Myocyte (in vitro differentiated cells): Measurements from ENCODE around the gene NRG2. TPM values are rescaled to one million over a fixed set of nuclear protein-coding genes. Genes with fewer than 3 reads are reported as not detected.
A peak's percentile ranks its signal among the peaks of the same experiment; 100 is the strongest.

Experiments
- DNase-seq: peaks from one replicate; pipeline ENCODE4 v3.0.0-alpha.2; 2012; ENCODE audit warnings: low read depth
- total RNA-seq: library from RNA; depleted of rRNA; stranded (reverse); fragments of >200 nt; gene quantifications from 2 replicates; pipeline ENCODE4 v1.2.3, GENCODE V29; 2014

The NRG2 gene
- total RNA-seq, 1 donor from 2014 or later = not detected

DNA sequence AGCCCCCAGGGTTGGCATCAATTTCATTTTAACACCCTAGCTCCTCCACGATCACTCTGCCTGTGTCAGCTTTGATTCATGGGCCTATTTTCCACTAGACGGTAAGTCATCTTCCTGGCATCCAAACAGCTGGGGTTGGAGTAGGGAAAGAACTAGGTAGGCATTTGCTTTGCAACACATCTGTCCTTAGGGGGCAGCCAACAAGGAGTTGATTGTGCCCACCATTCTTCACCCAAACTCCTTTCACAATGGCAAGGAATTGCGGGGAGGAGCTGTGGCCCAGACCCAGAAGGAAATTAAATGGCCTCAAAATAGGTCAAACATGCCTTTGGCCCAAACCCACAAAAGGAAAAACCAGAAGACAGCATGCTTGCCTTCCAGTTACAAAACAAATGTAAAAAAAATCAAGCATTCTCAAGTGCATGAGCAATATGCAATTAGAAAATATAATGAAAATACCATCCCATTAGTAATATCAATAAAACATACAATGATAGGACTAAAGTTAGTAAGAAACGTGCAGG lies 71.8 kb downstream of the NRG2 start:
- DNase-seq = no peak

DNA sequence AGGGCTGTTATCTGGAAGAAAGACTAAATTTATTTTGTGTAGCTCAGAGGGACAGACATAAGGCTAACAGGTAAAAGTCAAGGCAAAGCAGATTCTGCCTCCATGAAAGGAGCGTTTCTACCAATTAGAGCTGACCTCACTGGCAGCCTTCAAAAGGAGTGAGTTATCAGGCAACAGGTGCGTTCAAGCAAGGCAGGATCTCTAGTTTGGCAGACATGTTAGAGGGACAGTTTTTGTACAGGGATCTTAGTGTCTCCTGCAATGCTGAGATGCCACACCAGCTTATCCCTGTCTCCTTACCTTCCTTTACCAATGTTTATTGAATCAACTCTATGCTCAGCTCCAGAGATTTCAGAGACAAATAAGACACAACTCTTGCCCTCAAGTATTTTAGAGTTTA lies 73.8 kb downstream of the NRG2 start:
- DNase-seq = peak; percentile 31

DNA sequence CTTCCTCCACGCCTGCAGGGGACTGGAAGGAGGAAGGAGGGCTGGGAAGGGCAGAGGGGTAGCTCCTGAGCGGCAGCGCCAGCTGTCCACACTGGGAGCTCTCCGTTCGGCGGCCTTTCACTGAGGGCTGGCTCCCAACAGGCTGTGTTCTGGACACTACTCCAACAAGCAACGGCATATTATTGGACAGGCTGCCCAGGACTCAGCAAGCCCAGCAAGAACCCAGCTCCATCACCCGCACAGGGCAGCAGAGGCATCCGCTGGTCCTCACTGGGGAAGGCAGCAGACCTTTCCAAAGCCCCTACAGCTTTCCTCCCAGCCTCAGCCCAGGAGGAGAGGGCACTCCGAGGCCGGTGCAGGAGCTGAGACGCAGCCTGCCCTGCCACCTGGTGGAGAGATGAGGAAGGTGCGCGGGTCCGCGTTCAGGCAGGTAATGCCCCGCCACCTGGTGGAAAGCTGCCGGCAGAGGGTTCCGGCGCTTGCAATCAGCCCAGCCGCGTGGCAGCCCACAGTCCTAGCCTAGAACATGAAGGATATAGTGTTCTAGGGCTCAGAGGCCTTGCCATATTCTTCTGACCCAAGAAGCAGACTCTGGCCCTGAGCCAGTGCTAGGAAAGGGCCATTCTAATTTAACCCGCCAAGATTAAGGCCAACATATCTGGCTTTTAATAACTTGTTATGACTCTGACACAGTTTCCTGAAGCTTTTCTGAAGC lies 74.4 kb downstream of the NRG2 start:
- DNase-seq = peak; percentile 75

DNA sequence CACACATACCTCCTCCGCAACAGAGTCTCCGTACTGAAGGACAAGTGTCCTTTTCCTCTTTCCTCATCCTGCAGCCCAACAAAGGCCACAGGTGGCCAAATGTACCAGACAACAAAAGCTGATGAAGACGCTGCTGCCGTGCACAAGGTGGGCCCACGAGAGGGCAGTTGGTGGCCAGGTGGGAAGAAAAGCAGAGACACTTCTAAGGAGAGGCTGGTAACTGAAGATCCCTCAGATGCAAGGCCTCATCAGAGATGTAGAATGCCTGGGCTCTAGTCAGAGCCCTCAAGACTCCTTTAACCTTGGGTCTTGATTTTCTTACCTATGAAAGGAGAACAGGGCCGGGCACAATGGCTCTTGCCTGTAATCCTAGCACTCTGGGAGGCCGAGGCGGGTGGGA lies 75.7 kb downstream of the NRG2 start:
- no peak for DNase-seq

DNA sequence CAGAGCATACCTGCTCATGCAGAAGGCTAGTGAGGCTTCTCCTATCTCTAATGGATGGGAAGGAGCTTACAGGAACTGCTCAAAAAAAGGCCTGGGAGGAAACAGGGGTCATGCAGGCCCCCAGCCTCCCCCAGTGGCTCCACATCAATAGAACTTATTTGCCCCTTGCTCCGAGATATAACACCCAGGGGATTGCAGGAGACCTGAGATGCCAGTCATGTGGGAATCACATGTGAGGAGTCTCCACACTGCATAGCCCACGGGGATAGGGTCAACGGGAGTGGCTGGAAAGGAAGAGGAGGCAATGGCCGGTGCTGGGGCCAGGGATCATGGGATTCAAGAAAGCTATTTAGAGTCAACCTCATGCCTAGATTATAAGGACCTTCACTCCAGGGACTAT lies 76.2 kb downstream of the NRG2 start:
- DNase-seq = no peak

DNA sequence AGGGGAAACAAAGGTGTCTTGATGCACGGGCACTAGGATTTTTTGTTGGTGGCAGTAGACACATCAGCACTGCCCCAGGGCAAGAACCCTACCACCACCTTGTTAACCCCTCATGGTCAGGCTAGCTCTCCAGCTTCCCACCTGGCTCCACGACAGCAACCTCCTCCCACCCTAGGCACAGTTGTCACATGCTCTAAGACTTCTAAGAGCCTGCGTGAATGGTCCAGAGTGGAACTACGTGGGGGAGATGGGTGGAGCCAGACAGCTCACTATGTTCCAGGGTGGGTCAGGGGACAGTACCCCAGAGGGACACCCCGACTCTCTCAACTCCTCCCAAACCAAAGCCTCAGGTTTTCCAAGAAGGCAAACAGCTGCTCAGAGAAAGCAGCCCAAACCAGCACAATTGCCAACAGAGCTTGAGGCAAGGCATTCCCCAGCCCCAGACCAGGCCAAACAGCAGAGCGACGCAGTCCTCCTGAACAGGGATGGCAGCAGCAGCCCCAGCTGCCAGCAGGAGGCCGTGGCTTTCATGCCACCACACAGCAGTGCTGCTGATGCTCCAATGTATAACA lies 78.0 kb downstream of the NRG2 start:
- DNase-seq = no peak

DNA sequence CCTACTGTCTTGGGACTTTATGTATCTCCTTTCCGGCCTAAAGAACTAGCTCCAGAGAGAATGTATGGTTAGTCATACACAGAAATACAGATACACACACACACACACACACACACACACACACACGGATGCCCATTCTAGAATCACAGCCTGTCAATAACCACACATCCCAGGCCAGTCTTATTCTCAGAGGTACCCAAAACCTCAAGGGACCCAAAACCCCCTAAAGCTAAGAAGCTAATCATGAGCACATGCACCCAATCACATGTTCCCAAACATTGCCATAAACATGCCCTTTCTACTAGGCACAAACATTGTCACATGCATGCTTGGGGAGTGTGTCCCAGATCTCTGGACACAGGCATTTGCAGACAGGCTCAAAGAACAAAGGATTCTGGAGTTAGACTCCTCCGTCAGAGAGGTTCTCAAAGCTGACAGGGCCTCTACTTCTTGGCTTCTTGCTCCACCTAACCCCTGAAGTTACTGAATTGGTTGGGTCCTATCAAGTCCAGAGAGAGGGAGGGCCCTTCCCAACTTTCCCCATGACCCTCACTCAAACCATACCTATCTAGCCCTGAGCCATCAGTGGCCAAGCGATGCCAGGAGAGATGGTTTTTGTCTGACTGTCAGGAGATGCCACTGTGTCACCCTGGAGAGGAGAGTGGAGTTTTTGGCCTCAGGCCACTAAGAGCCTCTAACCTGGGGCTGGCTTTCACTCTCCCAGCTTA lies 78.7 kb downstream of the NRG2 start:
- DNase-seq = no peak

DNA sequence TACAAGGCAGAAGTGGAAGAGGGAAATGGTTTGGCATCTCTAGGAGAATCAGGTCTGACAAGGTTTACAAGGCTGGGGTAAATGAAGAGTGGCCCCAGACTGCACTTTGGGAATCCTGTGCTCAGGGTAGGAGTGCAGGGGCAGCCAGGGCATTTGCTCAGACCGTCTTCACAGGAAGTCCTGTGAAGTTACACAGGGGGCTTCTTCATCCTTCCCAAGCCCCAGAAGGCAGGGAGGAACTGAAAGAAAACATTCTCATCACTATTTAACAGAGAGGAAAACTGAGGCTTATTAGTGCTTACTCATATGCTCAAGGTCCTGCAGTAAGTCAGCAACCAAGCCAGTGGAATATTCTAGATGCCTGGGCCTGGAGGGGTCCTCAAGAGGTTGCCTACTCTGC lies 80.7 kb downstream of the NRG2 start:
- DNase-seq = no peak

DNA sequence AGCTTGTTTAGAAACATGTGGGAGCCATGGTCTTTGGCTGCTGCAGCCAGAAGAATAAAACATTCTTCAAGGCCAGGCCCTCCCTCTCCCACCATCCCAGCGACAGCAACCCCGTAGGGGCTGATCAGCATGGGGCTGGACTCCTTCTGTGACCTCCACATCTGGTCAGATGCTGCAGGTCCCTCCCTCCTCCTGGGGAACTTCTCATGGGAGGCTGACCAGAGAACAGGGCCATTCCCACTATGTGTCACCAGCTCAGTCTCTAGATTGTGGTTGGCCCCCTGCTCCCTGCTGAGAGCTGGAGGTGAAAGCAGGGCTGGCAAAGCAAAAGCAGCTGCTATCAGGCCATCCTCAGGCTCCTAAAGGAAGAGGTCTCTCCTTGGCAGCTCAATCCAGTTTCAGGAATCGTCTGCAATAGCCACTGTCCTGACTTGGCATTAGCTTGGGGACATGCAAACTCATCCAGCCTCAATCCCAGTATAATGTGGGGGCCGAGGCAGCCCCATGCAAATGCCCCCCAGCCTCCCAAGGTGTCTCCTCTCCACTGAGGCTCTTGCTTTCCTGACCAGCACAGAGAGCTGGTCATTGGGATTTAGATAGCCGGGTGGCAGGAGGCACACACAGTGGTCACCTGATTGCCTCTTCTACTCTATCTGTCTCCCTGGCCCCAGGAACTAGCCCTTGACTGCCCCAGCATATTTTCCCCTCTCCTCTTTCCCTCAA lies 81.5 kb downstream of the NRG2 start:
- DNase-seq = no peak

DNA sequence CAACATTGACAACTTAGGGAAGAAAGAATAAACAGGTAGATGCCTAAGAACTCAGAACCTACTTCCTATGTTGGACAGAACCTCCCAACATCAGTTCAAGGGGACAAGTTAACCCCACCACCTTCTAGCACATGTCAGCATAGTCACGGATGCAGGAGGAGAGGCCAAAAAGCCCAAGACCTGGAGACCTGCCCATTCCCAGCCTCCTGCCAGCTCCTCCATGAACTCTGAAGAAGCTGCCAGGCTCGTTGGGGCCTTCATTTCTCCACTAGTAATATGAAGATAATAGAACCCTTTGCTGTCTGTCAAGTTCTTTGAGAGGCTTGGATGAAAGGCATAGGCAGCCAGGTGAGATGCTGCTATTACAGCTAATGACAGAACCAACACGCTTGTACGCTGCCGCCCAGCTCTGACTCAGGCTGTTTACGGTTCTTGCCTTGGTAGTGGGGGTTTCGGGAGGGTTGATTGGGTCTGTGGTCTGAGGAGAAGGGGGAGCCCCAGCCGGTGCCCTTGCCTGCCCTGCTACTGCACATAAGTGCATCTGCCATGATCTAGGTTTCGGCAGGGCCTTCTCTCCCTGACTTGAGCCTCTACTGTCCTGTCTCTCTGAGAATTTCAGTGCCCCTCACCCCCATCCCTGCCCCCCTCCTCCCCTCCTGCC lies 82.2 kb downstream of the NRG2 start:
- DNase-seq = no peak

DNA sequence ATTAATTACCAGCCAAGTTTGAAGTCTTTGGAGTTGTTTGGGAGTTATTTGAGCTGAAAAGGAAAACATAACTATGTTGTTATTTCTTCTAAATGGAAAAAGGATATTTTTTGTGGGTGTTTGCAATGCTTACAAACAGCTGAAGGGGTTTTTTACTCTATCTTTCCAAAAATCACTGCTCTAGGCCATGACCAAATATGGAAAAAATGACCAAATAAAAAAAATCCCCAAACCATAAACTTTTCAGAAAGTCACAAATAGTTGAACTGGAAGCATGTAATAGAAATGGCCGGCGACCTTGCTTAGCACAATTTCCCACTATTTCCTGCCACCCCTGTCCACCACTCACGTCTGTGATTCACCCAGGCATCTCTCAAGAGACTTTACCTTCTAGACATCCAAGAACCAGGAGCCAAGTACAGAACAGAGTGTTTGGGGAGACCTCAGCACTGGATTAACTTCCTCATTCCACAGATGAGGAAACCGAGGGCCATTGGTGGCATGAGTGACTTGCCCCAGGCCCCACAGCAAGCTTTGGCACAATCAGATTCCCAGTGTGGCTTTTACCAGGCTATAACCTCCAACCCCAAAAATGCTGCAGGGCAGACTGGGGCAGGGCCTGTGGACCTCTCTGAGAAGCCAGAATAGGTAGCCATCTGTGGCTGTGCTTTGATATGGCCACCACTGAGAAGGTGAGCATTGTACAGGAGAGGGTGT lies 84.5 kb downstream of the NRG2 start:
- no peak for DNase-seq

DNA sequence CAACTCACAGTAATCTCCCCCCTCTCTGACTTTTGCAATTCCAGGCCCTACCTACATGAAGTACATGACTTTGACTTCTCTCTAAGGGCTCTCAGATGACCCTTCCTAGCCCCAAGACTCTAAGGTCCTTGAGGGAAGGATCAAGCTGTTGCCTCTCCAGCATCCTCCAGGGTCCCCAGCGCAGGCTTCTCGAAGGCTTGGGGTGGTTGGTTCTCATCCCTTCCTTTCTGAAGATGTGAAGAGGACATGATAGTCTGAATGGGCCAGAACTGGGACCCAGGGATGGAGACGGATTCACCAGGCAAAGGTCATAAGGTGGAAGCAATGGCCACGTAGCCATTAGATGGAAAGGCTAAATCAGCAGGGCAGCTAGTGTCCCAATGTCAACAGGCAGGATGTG lies 86.8 kb downstream of the NRG2 start:
- no peak for DNase-seq

DNA sequence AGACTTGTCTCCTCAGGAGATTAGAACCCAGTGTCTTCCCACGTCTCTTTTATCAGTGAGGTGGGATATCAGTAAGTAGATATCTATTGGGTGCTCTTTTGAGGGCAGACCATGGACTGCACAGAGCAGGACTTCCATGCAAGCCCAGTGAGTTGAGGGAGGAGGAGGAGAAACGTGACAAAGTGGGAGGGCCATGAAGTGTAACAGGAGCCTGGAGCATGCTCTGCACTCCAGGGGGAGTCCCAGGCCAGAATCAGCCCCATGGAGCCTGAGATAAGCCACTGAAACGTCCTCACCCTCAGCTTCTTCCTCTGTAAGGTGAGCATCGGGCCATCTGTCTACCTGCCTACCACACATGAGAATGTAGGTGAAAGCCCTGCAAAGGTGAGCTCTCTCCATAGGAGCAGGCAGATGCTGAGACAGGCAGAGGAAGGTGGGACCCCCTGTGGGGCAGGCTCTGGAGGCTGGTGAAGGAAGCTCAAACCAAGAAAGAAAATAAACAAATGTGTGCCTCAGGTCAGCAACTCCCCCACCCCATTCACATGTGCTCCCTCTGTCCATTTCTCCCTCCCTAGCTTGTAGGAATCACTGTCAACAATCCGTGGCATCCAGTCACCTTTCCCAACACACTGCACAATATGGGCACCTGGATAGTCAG lies 87.4 kb downstream of the NRG2 start:
- no peak for DNase-seq

DNA sequence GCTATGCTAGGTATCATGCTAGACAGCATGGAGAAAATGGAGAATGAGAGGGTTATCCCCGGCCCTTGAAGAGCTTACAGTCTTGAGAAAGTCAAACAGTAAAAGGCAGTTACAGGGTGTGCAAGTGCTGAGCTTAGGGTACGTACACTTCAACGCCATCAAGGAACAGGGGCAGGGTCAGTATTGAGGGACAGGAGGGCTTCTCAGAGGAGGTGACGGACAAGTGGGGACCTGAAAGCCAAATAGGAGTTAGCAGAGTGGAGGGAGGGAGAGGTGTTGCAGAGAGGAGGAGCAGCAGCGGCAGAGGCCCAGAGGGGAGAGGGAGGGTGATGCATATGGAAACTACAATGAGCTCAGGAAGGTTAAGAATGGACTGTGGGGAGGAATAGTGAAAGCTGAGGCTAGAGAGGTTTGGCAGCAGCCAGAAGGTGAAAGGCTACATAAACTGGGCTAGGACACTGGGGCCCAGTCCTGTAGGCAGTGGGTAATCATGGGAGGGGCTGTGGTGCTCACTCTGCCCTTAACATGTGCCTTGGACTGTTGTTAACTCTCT lies 88.0 kb downstream of the NRG2 start:
- no peak for DNase-seq

DNA sequence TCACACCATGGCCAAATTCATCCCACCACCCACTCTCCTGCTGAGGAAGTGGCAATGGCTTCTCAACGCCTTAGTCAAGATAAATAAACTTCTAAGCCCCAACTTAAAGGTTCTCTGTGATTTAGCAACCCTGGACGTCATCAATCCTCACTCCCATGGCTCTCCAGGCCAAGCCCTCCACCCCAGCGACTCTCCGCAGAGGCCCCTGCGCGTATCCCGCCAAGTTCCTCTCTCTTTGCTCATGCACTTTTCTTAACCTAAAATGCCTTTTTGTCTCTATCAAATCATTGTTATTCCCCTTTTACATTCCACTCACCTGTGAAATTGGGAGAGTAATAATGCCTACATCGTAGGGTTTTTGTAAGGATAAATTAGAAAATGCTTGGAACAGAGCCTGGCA lies 88.6 kb downstream of the NRG2 start:
- DNase-seq = no peak

DNA sequence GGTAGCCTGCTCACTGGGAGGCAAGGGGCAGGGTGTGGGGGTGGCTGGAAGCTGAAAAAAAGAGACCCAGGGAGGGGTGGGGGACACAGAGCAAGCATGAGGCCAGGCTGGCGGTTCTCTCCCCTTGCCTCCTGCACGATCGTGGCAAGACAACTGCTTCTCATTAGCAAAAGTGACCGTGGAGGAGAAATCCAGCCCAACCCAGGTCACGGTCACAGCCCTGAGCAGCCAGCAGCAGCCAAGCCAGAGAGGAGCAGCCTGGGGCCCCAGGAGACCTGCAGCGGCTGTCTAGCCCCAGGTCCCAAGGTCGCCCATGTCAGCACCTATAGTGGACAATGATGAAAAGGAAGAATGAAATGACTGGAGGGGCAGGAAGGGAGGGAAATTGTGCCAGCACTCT lies 89.1 kb downstream of the NRG2 start:
- no peak for DNase-seq

DNA sequence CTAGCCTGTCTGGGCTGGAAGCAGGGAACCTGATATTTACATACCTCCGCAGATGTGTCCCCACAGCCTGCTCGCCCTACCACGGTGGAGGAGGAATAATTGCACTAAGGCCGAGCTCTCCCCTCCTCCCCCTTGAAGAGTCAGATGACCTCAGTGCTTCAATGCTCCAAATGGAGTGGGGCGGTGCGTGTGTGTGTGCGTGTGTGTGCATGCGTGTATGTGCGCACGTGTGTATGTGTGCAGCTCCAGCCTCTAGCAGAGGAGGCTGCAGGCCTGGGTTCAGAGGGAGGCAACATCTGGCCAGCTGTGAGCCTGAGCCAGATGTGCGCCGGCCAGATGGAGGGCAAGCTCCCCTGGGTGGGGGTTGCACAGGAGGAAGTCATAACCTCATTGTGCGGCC lies 90.5 kb downstream of the NRG2 start:
- DNase-seq = no peak

DNA sequence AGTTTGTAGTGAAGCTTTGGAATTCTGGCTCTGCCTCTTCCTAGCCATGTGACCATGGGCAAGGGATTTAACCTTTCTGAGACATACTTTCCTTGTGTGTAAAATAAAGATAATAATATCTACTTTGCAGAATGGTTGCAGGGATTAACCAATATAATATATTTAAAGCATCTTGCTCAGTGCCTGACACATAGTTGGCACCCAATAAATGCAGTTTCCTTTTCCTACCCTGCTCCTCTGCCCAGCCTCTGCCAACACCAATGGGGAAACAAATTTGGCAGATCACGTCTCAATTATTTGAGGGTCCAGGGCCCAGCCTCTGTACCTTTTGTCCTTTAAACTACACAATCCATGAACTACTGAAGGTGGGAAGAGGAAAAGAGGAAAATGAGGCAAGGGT lies 91.1 kb downstream of the NRG2 start:
- DNase-seq = no peak

DNA sequence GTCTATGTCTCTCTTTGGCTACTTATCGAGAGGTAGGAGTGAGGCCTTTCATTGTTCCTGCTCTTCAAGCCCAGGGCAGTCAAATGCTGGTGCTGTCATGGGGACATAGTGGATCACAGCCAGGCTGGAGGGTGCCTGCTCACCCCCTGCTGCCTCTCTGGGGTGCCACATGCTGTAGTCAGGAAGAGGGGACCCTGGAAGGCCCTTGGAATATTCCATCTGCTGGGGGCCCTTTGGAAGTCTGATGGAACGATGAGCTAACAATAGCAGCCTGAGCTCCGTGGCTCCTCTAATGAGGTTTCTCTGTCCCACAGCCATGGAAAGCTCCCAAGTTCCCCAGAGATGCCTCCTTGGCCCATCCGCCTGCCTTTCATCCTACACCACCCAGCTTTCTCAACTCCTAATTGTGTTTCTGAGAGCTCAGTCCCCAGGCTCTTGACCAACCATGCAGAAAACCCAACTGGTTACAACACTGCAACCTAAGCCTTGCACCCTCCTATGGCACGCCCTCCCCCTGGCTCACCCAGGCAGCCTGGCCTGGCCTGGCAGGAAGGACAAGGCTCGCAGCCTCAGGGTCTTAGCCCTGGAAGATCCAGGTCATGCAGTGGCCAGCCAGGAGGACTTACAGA lies 91.7 kb downstream of the NRG2 start:
- DNase-seq = peak; percentile 32
